GM12878 (cell line): ENCODE measurements around the gene RERE. TPM values are rescaled to one million over a fixed set of nuclear protein-coding genes. Genes with fewer than 3 reads are reported as not detected.

Source experiments
- ASH2L ChIP-seq: fragments of 300-600, 200-600 bp; sonication (generic); IDR thresholded peaks from 2 replicates; pipeline ENCODE4 v1.6.1; 2017; ENCODE audit warnings: low read depth, mild to moderate bottlenecking, borderline replicate concordance
- BHLHE40 ChIP-seq, 2 experiments: fragments of 450-650 bp in 1 of 2; IDR thresholded peaks; 2 replicates each; pipeline ENCODE4 v1.6.1; 2011 to 2017; ENCODE audit warnings: low read depth in 2 of 2, borderline replicate concordance in 1 of 2, improper control_type of control experiment in 1 of 2, low read length in 1 of 2, mild to moderate bottlenecking in 1 of 2
- CBFB ChIP-seq: IDR thresholded peaks from 2 replicates; pipeline ENCODE4 v1.6.1; 2016; ENCODE audit warnings: antibody characterized with exemption, low read depth
- CBX3 ChIP-seq: fragments of 200-600 bp; sonication (generic); IDR thresholded peaks from 2 replicates; pipeline ENCODE4 v1.6.1; 2016; ENCODE audit warnings: low read depth, borderline replicate concordance
- IKZF2 ChIP-seq, 2 experiments: fragments of 450-650 bp; IDR thresholded peaks; 2 replicates each; pipeline ENCODE4 v1.6.1; 2017; ENCODE audit warnings: mild to moderate bottlenecking in 2 of 2, moderate library complexity in 2 of 2
- IRF3 ChIP-seq: fragments of 450-650 bp; IDR thresholded peaks from 2 replicates; pipeline ENCODE4 v1.6.1; 2014; ENCODE audit warnings: mild to moderate bottlenecking
- JUNB ChIP-seq: IDR thresholded peaks from 2 replicates; pipeline ENCODE4 v1.6.1; 2016; ENCODE audit warnings: antibody characterized with exemption, mild to moderate bottlenecking
- MEF2B ChIP-seq: fragments of 450-650 bp; IDR thresholded peaks from 2 replicates; pipeline ENCODE4 v1.6.1; 2018; ENCODE audit warnings: mild to moderate bottlenecking, moderate library complexity; ENCODE audit not compliant: partially characterized antibody, poor library complexity, severe bottlenecking
- MLLT1 ChIP-seq: fragments of 450-650 bp; IDR thresholded peaks from 2 replicates; pipeline ENCODE4 v1.6.1; 2016; ENCODE audit warnings: mild to moderate bottlenecking
- MTA3 ChIP-seq: IDR thresholded peaks from 2 replicates; pipeline ENCODE4 v1.6.1; 2012; ENCODE audit warnings: low read length, inconsistent platforms, borderline replicate concordance
- MXI1 ChIP-seq: fragments of 150-350 bp; IDR thresholded peaks from 2 replicates; pipeline ENCODE4 v1.6.1; 2011; ENCODE audit warnings: low read depth, mild to moderate bottlenecking, inconsistent platforms, low read length, improper control_type of control experiment
- MYB ChIP-seq: fragments of 150-350 bp; IDR thresholded peaks from 2 replicates; pipeline ENCODE4 v1.6.1; 2014; ENCODE audit warnings: mild to moderate bottlenecking, low read depth, low read length, borderline replicate concordance
- NBN ChIP-seq: fragments of 450-650 bp; IDR thresholded peaks from 2 replicates; pipeline ENCODE4 v1.6.1; 2016
- NKRF ChIP-seq: fragments of 450-650 bp; conservative IDR thresholded peaks from 2 replicates; pipeline ENCODE4 v1.6.1; 2017; ENCODE audit warnings: mild to moderate bottlenecking, moderate library complexity
- NR2C2 ChIP-seq: IDR thresholded peaks from 2 replicates; pipeline ENCODE4 v1.6.1; 2011; ENCODE audit warnings: borderline replicate concordance, low read depth; ENCODE audit not compliant: control insufficient read depth, insufficient read length
- SIN3A ChIP-seq: IDR thresholded peaks from 2 replicates; pipeline ENCODE4 v1.6.1; 2012; ENCODE audit warnings: low read depth, low read length, improper control_type of control experiment
- SIX5 ChIP-seq: IDR thresholded peaks from 2 replicates; pipeline ENCODE4 v1.6.1; 2011; ENCODE audit warnings: mild to moderate bottlenecking, low read depth, low read length, moderate library complexity; ENCODE audit not compliant: severe bottlenecking
- SKIL ChIP-seq: fragments of 450-650 bp; IDR thresholded peaks from 2 replicates; pipeline ENCODE4 v1.6.1; 2017; ENCODE audit warnings: mild to moderate bottlenecking, low read depth, inconsistent platforms; ENCODE audit not compliant: poor library complexity, severe bottlenecking
- ZBTB33 ChIP-seq: fragments of 450-650 bp; IDR thresholded peaks from 2 replicates; pipeline ENCODE4 v1.6.1; 2017; ENCODE audit warnings: mild to moderate bottlenecking
- ZNF24 ChIP-seq: fragments of 450-650 bp; IDR thresholded peaks from 2 replicates; pipeline ENCODE4 v1.6.1; 2017; ENCODE audit warnings: antibody characterized with exemption, mild to moderate bottlenecking
- ZNF384 ChIP-seq: IDR thresholded peaks from 2 replicates; pipeline ENCODE4 v1.6.1; 2012; ENCODE audit warnings: low read depth, mild to moderate bottlenecking, low read length, improper control_type of control experiment, borderline replicate concordance
- polyA plus RNA-seq, 11 experiments: library from polyadenylated mRNA; depleted of rRNA in 4 of 11; unstranded in 6 of 11; stranded (reverse) in 5 of 11; fragments of >200 nt; fragmentation: Nextera tagmentation in 4 of 11; fragmentation: Illumina TruSeq in 1 of 11; extraction: Ambion mirVana in 4 of 11; extraction: Trizol in 1 of 11; gene quantifications; 1 replicate in 1 of 11; 2 replicates in 10 of 11; pipeline versions ENCODE4 v1.2.1 to v1.2.3, GENCODE V29; 2011 to 2016; ENCODE audit warnings: inconsistent platforms in 2 of 11, missing spikeins in 2 of 11, low read depth in 1 of 11
- total RNA-seq, 4 experiments: library from RNA; depleted of rRNA in 3 of 4; stranded (reverse); fragments of >200 nt in 3 of 4; fragmentation: Illumina TruSeq in 1 of 4; extraction: Trizol in 1 of 4; gene quantifications; 2 replicates each; pipeline versions ENCODE4 v1.2.1 to v1.2.3, GENCODE V29; 2013 to 2021

The RERE gene
- total and polyA plus RNA-seq, 10 of the 15 experiments (the other 5 are each of a cell fraction or from before 2014, with no cell fraction given) = 5.2 to 60.5 (median 20.2) TPM

GRCh38 chr1:8525558-8526275 is 291.7 kb downstream of the RERE start (continued):
- no peak for TF ChIP-seq CBX3
- peak; percentile 69 for TF ChIP-seq NBN
- TF ChIP-seq MLLT1 = peak; percentile 66; the same call in 1 of the 2 replicates
- 0 out of 2 replicates have a peak, but pooled peaks have one; percentile 41 for TF ChIP-seq SIN3A
- TF ChIP-seq SKIL = peak; percentile 30
- TF ChIP-seq SIX5 = no peak
- no peak for TF ChIP-seq ASH2L
- no peak for TF ChIP-seq ZBTB33
- TF ChIP-seq NR2C2 = no peak
- peak; percentile 45; the same call in 1 of the 2 replicates for TF ChIP-seq JUNB
- peak; percentile 44; the same call in 1 of the 2 replicates for TF ChIP-seq MTA3
- TF ChIP-seq CBFB = 0 out of 2 replicates have a peak, but pooled peaks have one; percentile 29
- TF ChIP-seq ZNF24 = peak; percentile 94
- TF ChIP-seq ZNF384 = 0 out of 2 replicates have a peak, but pooled peaks have one; percentile 18
- no peak for TF ChIP-seq MXI1
- 0 out of 4 replicates have a peak, but pooled peaks of 1 of the 2 experiments have one; percentile 42 for TF ChIP-seq IKZF2 (IDR thresholded peaks at IDR 0.05)
- TF ChIP-seq MEF2B = peak; percentile 42
- TF ChIP-seq BHLHE40 (IDR thresholded peaks at IDR 0.05; ENCODE audit: borderline replicate concordance in 1 of 2, low read depth in 2 of 2, low read length in 1 of 2) = peak; percentile 22 to 24; a peak in 1 of 4 replicates
- no peak for TF ChIP-seq MYB
- TF ChIP-seq NKRF = 0 out of 2 replicates have a peak, but pooled peaks have one; percentile 31
- no peak for TF ChIP-seq IRF3
